GM13976 (cell line): Measurements from ENCODE around the gene RBBP5.

Source experiments
- DNase-seq: peaks from one replicate; pipeline ENCODE4 v3.0.0; 2012; ENCODE audit warnings: low spot score
- in situ Hi-C: fragments of 300-500 bp; cut with MboI; formaldehyde crosslinking; loops from one replicate; pipeline ENCODE4 v1.12.0; 2022; ENCODE audit warnings: low sequenced_read_pairs, mixed read lengths, inconsistent platforms; ENCODE audit not compliant: unreplicated experiment
- TF ChIP-seq, protein P1 (sequence below): IDR thresholded peaks from 2 replicates; pipeline ENCODE4 v1.5.1; 2012; ENCODE audit warnings: borderline replicate concordance, mild to moderate bottlenecking; ENCODE audit not compliant: insufficient read depth; ENCODE audit errors: extremely low read depth, missing control alignments, control extremely low read depth

Gene RBBP5

DNA sequence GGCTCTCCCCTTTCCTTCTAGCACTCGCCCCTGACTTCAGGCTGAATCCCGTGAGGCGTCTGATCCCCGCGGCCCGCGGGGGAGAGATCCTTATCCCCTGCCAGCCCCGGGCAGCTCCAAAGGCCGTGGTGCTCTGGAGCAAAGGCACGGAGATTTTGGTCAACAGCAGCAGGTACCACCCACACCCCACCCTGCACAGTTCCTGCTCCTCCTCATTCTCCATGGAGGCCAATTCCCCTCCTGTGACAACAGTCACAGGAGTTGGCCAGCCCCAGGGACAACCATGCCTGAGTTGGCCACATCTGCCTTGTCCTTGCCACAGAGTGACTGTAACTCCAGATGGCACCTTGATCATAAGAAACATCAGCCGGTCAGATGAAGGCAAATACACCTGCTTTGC lies 57.5 kb downstream of the RBBP5 start:
- TF ChIP-seq, protein P1, sequence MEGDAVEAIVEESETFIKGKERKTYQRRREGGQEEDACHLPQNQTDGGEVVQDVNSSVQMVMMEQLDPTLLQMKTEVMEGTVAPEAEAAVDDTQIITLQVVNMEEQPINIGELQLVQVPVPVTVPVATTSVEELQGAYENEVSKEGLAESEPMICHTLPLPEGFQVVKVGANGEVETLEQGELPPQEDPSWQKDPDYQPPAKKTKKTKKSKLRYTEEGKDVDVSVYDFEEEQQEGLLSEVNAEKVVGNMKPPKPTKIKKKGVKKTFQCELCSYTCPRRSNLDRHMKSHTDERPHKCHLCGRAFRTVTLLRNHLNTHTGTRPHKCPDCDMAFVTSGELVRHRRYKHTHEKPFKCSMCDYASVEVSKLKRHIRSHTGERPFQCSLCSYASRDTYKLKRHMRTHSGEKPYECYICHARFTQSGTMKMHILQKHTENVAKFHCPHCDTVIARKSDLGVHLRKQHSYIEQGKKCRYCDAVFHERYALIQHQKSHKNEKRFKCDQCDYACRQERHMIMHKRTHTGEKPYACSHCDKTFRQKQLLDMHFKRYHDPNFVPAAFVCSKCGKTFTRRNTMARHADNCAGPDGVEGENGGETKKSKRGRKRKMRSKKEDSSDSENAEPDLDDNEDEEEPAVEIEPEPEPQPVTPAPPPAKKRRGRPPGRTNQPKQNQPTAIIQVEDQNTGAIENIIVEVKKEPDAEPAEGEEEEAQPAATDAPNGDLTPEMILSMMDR = no peak
- DNase-seq = no peak
- in situ Hi-C loops = no loop called here

DNA sequence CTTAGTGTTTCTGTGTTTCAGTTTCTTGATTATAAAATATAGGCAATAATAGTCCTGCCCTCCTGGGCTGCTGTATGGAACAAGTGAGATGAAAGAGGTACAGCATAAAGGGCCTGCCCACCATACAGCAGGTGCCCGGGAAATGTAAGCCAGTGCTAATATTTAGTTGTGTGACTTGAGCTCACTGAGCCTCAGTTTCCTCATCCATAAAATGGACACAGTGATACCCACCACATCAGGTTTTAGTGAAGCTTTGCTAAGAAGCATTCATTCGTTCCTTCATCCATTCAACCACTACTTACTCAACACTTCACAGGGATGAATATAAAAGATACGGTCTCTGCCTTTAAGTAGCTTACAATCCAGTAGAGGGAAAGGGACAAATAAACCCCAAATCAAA lies 58.9 kb downstream of the RBBP5 start:
- TF ChIP-seq, protein P1 = no peak
- in situ Hi-C loops = no loop called here
- no peak for DNase-seq

- no peak for DNase-seq
- TF ChIP-seq, protein P1 = no peak
- in situ Hi-C loops = no loop called here
Observed at GRCh38 chr1:205062319-205062718, 59.5 kb downstream of the RBBP5 start.

DNA sequence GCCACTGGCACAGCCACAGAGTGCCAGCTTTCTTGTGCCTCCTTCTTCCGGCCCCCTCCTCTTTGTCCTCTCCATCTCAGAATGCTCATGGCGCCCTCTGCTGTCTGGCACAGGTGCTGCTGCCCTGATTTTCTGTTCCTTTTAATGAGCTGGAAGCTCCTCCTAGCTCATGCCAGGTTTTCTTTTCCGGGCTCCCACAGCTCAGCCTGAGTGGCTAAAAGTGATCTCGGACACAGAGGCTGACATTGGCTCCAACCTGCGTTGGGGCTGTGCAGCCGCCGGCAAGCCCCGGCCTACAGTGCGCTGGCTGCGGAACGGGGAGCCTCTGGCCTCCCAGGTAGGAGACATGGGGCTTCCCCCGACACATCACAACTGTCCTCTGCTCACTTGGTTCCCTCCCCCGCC lies 60.1 kb downstream of the RBBP5 start:
- TF ChIP-seq, protein P1 = peak; percentile 89
- in situ Hi-C loops = no loop called here
- DNase-seq = peak; percentile 89

DNA sequence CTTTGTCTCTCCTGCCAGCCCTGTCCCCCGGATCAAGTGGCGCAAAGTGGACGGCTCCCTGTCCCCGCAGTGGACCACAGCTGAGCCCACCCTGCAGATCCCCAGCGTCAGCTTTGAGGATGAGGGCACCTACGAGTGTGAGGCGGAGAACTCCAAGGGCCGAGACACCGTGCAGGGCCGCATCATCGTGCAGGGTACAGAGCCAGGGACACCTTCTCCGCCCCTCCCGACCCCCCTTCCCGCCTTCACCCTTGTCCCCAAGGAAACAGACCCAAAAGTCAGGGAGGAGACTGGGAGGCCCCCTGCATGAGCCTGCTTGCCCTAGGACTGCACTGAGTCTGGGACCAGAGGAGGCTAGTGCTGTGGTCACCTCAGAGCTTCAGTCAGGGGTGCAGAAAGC lies 60.6 kb downstream of the RBBP5 start:
- TF ChIP-seq, protein P1 = no peak
- in situ Hi-C loops = no loop called here

GRCh38 chr1:205060746-205061145 lies 61.0 kb downstream of the RBBP5 start:
- in situ Hi-C loops = no loop called here
- TF ChIP-seq, protein P1 = no peak
- peak; percentile 32 for DNase-seq

More for the DNA sequence above, 60.6 kb downstream of the RBBP5 start:
- no peak for DNase-seq

GRCh38 chr1:205059660-205060059 lies 62.1 kb downstream of the RBBP5 start:
- no peak for DNase-seq
- TF ChIP-seq, protein P1 = no peak
- in situ Hi-C loops = no loop called here
